ENCODE data around the gene KCNK6.

Gene KCNK6

GRCh38 chr19:38290631-38291147, 29.0 kb upstream of the KCNK6 start:
- Histone ChIP-seq H3K4me3 (ENCODE audit: low read depth, low read length) (no peak overlapping the region), H3K36me3 (no peaks in the 10 kb centered on the region), H3K4me1 (no peaks in the 10 kb centered on the region), H3K27me3 (no peaks in the 10 kb centered on the region), H3K9me3 (no peaks in the 10 kb centered on the region)
- TF ChIP-seq CTCF (IDR thresholded peaks at IDR 0.05; ENCODE audit: low read depth, low read length): no peak
- DNase-seq: no peak

GRCh38 chr19:38291855-38292254, 27.8 kb upstream of the KCNK6 start:
- Histone ChIP-seq H3K36me3 (no peaks in the 10 kb centered on the region), H3K27me3 (no peaks in the 10 kb centered on the region), H3K4me1 (no peaks in the 10 kb centered on the region), H3K4me3 (ENCODE audit: low read depth, low read length) (no peak overlapping the region), H3K9me3 (no peaks in the 10 kb centered on the region)
- no peak for TF ChIP-seq CTCF (IDR thresholded peaks at IDR 0.05; ENCODE audit: low read depth, low read length)
- DNase-seq: no peak

GRCh38 chr19:38293281-38293680, 26.4 kb upstream of the KCNK6 start:
- DNase-seq: no peak
- H3K27me3 ChIP-seq: no peaks in the 10 kb centered on the region
- H3K36me3 ChIP-seq: no peaks in the 10 kb centered on the region
- H3K9me3 ChIP-seq: no peaks in the 10 kb centered on the region
- no peak for TF ChIP-seq CTCF (IDR thresholded peaks at IDR 0.05; ENCODE audit: low read depth, low read length)
- H3K4me1 ChIP-seq: no peaks in the 10 kb centered on the region
- H3K4me3 ChIP-seq (ENCODE audit: low read depth, low read length): no peak overlapping the region

GRCh38 chr19:38294090-38294489, 25.6 kb upstream of the KCNK6 start:
- Histone ChIP-seq H3K4me1 (no peaks in the 10 kb centered on the region), H3K9me3 (no peaks in the 10 kb centered on the region), H3K36me3 (no peaks in the 10 kb centered on the region), H3K27me3 (no peaks in the 10 kb centered on the region), H3K4me3 (ENCODE audit: low read depth, low read length) (no peak overlapping the region)
- no peak for TF ChIP-seq CTCF (IDR thresholded peaks at IDR 0.05; ENCODE audit: low read depth, low read length)
- DNase-seq: no peak

- no peaks in the 10 kb centered on the region for H3K9me3 ChIP-seq
- H3K36me3 ChIP-seq: no peaks in the 10 kb centered on the region
- H3K4me3 ChIP-seq (ENCODE audit: low read depth, low read length): no peak overlapping the region
- no peaks in the 10 kb centered on the region for H3K27me3 ChIP-seq
- TF ChIP-seq CTCF (IDR thresholded peaks at IDR 0.05; ENCODE audit: low read depth, low read length): no peak
- DNase-seq: no peak
- H3K4me1 ChIP-seq: no peaks in the 10 kb centered on the region
Observed at GRCh38 chr19:38298821-38299680, 20.6 kb upstream of the KCNK6 start.
